Measurements from ENCODE around the gene CLEC4F.
A peak's percentile ranks its signal among the peaks of the same experiment; 100 is the strongest.

CLEC4F gene

DNA sequence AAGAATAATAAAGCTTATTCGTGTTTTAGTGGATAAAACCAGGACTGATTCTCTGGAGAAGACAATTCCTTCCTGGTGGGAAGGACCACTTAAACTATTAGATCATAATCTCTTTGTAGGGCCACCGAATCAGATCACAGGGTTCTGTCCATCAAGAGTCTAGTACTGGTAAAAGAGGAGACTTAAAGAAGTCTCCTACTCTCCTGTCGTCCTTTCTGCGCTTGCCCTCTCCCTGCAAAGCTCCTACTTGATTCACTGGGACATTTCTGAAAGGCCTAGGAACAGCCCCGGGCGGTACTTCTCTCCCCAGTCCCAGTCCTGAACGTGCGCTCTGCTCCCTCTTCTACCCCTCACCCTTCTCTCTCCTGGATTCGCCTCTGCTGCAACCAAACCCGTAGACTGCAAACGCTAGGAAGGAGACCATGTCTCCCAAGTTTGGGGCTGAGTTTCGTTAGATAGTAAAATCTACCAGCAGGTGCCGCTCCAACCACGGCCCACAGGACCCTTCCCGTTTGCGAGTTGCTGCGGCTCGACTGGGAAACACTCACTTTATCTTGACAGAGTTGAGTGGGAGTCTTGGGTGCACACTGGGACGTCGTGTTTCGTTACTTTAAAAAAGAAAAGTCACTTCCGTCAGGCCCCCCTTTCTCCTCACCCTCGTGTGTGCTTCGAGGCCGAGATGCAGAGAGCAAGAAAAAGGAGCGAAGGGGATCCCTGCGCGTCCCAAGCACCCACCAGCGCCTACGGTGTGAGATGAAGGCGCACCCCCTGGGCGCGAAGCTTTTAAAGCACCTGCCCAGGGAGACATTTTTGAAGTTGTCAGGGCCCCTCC is 30.9 kb downstream of the CLEC4F start:
- H3K79me1 ChIP-seq (replicated peaks; ENCODE audit: low read length, poor library complexity, severe bottlenecking), result no peaks in the 10 kb centered on the region
- WGBS, result 10% methylated on average over 28 of the region's 33 CpGs

DNA sequence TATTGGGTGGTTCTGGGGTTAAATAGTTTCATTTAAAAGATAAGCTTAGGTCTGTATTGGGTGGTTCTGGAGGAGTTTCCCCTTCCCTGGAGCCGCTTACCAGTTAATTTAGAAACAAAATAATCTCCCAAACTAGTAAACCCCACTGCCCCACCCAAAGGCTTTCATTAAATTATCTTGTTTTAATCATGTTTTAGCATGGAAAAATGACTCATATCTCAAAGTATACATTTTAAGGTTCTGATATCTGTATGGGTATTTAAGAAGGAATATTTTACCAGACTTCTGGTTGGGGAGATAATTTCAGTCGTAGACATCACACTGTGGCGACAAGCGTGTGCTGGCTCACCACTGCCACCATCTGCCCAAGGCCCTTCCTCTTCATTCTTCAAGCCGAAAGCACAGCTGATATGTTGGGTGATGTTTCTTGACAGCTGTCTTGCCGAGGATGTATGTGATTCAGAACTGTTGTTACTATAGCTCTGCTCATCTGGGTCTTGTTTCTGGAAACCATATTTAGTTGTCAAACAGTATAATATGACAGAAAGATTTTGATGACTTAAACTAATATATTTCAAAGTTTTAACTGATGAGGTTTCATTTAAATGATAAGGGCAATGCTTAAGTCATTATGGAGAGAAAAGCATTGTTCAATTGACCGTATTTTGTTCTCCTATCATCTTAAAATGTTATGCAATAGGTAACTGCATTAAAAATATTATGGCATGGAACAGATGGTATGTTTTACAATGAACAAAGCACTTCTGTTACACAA is 35.1 kb downstream of the CLEC4F start:
- Histone ChIP-seq H2BK5ac (ENCODE audit: low read depth, low read length, poor library complexity, severe bottlenecking) (no peak overlapping the region), H3K23ac (ENCODE audit: low read length in 2 of 2) (no peak overlapping the region), H4K91ac (ENCODE audit: low read length) (no peak overlapping the region), H3K18ac (ENCODE audit: low read depth in 1 of 2, low read length in 2 of 2) (no peak overlapping the region), H3K9ac (ENCODE audit: low read length) (no peak overlapping the region), H3K4me2 (ENCODE audit: low read length, poor library complexity, severe bottlenecking) (no peak overlapping the region), H2AK5ac (ENCODE audit: low read length, severe bottlenecking) (no peak overlapping the region), H4K8ac (ENCODE audit: low read length) (no peak overlapping the region), H3K27me3 (ENCODE audit: control insufficient read depth in 1 of 2, insufficient read depth in 1 of 2, low read length in 2 of 2) (peaks cover 39 to 45% of the 10 kb centered on the region in 2 experiments), H3K9me3 (ENCODE audit: control insufficient read depth, low read length) (no peaks in the 10 kb centered on the region), H3K4me1 (ENCODE audit: control insufficient read depth, insufficient read depth, low read depth, low read length) (peaks cover 4% of the 10 kb centered on the region), H3K4me3 (ENCODE audit: insufficient read depth in 1 of 2, low read depth in 1 of 2, low read length in 2 of 2) (no peak overlapping the region), H2BK12ac (ENCODE audit: low read length in 2 of 2) (no peak overlapping the region), H3K14ac (ENCODE audit: low read length in 2 of 2) (no peak overlapping the region), H3K27ac (ENCODE audit: low read length, poor library complexity, severe bottlenecking) (no peak overlapping the region), H3K4ac (ENCODE audit: low read depth in 1 of 2, low read length in 2 of 2) (no peak overlapping the region), H2BK15ac (ENCODE audit: low read depth, poor library complexity, severe bottlenecking) (no peak overlapping the region), H3K79me1 (replicated peaks; ENCODE audit: low read length, poor library complexity, severe bottlenecking) (no peaks in the 10 kb centered on the region), H2BK120ac (ENCODE audit: low read depth, low read length) (no peak overlapping the region), H2AFZ (ENCODE audit: low read depth, low read length) (no peak overlapping the region), H3K36me3 (ENCODE audit: control insufficient read depth in 1 of 2, insufficient read depth in 2 of 2, low read depth in 1 of 2, low read length in 2 of 2) (no peaks in the 10 kb centered on the region)
- WGBS, result 10% methylated on average over 2 of the region's 7 CpGs
- DNase-seq, result no peak

More for the DNA sequence above, 30.9 kb downstream of the CLEC4F start:
- H3K4me1 ChIP-seq (ENCODE audit: control insufficient read depth, insufficient read depth, low read depth, low read length), result peaks cover 6% of the 10 kb centered on the region
- no peak overlapping the region for H3K9ac ChIP-seq (ENCODE audit: low read length)
- no peaks in the 10 kb centered on the region for H3K9me3 ChIP-seq (ENCODE audit: control insufficient read depth, low read length)
- no peak overlapping the region for H2AK5ac ChIP-seq (ENCODE audit: low read length, severe bottlenecking)
- no peak overlapping the region for H3K14ac ChIP-seq (ENCODE audit: low read length in 2 of 2)
- H3K36me3 ChIP-seq (ENCODE audit: control insufficient read depth in 1 of 2, insufficient read depth in 2 of 2, low read depth in 1 of 2, low read length in 2 of 2), result no peaks in the 10 kb centered on the region
- H3K4ac ChIP-seq (ENCODE audit: low read depth in 1 of 2, low read length in 2 of 2), result no peak overlapping the region
- H4K91ac ChIP-seq (ENCODE audit: low read length), result no peak overlapping the region
- H3K27me3 ChIP-seq (ENCODE audit: control insufficient read depth in 1 of 2, insufficient read depth in 1 of 2, low read length in 2 of 2), result peaks cover 58 to 80% of the 10 kb centered on the region in 2 experiments
- H2BK12ac ChIP-seq (ENCODE audit: low read length in 2 of 2), result no peak overlapping the region
- H4K8ac ChIP-seq (ENCODE audit: low read length), result no peak overlapping the region
- DNase-seq, result peak; percentile 25
- peak overlapping the region in 1 of 2 experiments; percentile 63 for H3K4me3 ChIP-seq (ENCODE audit: insufficient read depth in 1 of 2, low read depth in 1 of 2, low read length in 2 of 2)
- no peak overlapping the region for H2AFZ ChIP-seq (ENCODE audit: low read depth, low read length)
- no peak overlapping the region for H2BK120ac ChIP-seq (ENCODE audit: low read depth, low read length)
- no peak overlapping the region for H3K27ac ChIP-seq (ENCODE audit: low read length, poor library complexity, severe bottlenecking)
- peak overlapping the region; percentile 8 for H3K4me2 ChIP-seq (ENCODE audit: low read length, poor library complexity, severe bottlenecking)
- H3K23ac ChIP-seq (ENCODE audit: low read length in 2 of 2), result no peak overlapping the region
- H3K18ac ChIP-seq (ENCODE audit: low read depth in 1 of 2, low read length in 2 of 2), result no peak overlapping the region
- H2BK15ac ChIP-seq (ENCODE audit: low read depth, poor library complexity, severe bottlenecking), result no peak overlapping the region
- H2BK5ac ChIP-seq (ENCODE audit: low read depth, low read length, poor library complexity, severe bottlenecking), result no peak overlapping the region

DNA sequence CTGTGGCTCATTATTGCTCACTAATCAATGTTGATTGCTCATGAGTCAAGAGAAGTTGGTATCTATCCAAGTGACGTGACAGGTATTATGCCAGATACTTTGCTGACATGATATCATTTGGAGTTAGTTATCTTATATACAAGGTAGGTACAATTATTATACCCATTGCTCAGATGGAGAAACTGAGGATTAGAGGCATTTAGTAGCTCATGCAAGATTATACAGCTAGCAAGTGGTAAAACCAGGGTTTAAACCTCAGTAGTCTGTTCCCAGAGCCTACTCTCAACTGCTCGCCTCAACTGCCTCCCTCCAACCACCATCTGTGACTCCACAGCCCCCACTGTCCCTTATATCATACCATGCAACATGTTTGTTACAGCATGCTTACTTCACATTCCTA is 36.1 kb downstream of the CLEC4F start:
- no peak overlapping the region for H4K91ac ChIP-seq (ENCODE audit: low read length)
- no peak overlapping the region for H2AK5ac ChIP-seq (ENCODE audit: low read length, severe bottlenecking)
- no peak overlapping the region for H3K9ac ChIP-seq (ENCODE audit: low read length)
- WGBS, result 88% methylated on average over 1 of the region's 2 CpGs
- H3K27me3 ChIP-seq (ENCODE audit: control insufficient read depth in 1 of 2, insufficient read depth in 1 of 2, low read length in 2 of 2), result peaks cover 35 to 38% of the 10 kb centered on the region in 2 experiments
- H3K36me3 ChIP-seq (ENCODE audit: control insufficient read depth in 1 of 2, insufficient read depth in 2 of 2, low read depth in 1 of 2, low read length in 2 of 2), result no peaks in the 10 kb centered on the region
- H2AFZ ChIP-seq (ENCODE audit: low read depth, low read length), result no peak overlapping the region
- H2BK15ac ChIP-seq (ENCODE audit: low read depth, poor library complexity, severe bottlenecking), result no peak overlapping the region
- no peak overlapping the region for H3K14ac ChIP-seq (ENCODE audit: low read length in 2 of 2)
- no peaks in the 10 kb centered on the region for H3K9me3 ChIP-seq (ENCODE audit: control insufficient read depth, low read length)
- DNase-seq, result no peak
- H3K79me1 ChIP-seq (replicated peaks; ENCODE audit: low read length, poor library complexity, severe bottlenecking), result no peaks in the 10 kb centered on the region
- H3K23ac ChIP-seq (ENCODE audit: low read length in 2 of 2), result no peak overlapping the region
- no peak overlapping the region for H3K27ac ChIP-seq (ENCODE audit: low read length, poor library complexity, severe bottlenecking)
- no peak overlapping the region for H3K4me2 ChIP-seq (ENCODE audit: low read length, poor library complexity, severe bottlenecking)
- H3K4me3 ChIP-seq (ENCODE audit: insufficient read depth in 1 of 2, low read depth in 1 of 2, low read length in 2 of 2), result no peak overlapping the region
- no peaks in the 10 kb centered on the region for H3K4me1 ChIP-seq (ENCODE audit: control insufficient read depth, insufficient read depth, low read depth, low read length)
- H2BK12ac ChIP-seq (ENCODE audit: low read length in 2 of 2), result no peak overlapping the region
- no peak overlapping the region for H3K18ac ChIP-seq (ENCODE audit: low read depth in 1 of 2, low read length in 2 of 2)
- no peak overlapping the region for H2BK120ac ChIP-seq (ENCODE audit: low read depth, low read length)
- no peak overlapping the region for H3K4ac ChIP-seq (ENCODE audit: low read depth in 1 of 2, low read length in 2 of 2)
- no peak overlapping the region for H4K8ac ChIP-seq (ENCODE audit: low read length)
- no peak overlapping the region for H2BK5ac ChIP-seq (ENCODE audit: low read depth, low read length, poor library complexity, severe bottlenecking)

DNA sequence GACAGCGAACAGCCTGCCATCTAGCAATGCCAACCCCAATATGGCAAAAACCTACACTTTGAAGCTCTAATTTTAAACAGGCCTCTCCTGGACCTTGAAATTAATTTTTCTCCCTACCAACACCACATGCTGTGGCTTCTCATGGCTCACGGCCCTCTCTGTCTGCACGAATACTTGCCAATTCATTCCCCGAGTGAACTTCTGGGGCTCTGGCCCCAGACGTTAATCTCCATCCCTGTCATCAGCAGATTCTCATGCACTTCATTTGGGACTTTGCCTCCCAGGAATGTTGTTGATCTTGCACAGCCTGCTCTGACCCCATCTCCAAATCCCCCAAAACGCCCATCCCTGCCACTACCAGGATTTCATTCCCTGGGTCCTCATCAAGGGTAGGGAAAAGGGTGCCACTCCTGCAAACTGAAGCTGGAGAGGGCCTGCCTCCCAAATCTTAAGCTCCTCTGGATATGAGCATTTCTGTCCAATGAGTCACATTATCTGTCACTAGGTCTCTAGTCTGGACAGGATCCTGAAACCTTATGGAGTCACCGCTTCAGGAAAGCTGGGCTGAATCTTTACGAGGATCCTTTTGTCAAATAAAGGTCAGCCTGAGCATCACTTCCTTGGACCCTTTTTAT is 40.4 kb downstream of the CLEC4F start:
- 75% methylated on average over 8 of the region's 8 CpGs for WGBS
- no peak overlapping the region for H2BK5ac ChIP-seq (ENCODE audit: low read depth, low read length, poor library complexity, severe bottlenecking)
- no peak overlapping the region for H3K18ac ChIP-seq (ENCODE audit: low read depth in 1 of 2, low read length in 2 of 2)
- H2AK5ac ChIP-seq (ENCODE audit: low read length, severe bottlenecking), result no peak overlapping the region
- H2BK12ac ChIP-seq (ENCODE audit: low read length in 2 of 2), result no peak overlapping the region
- no peaks in the 10 kb centered on the region for H3K79me1 ChIP-seq (replicated peaks; ENCODE audit: low read length, poor library complexity, severe bottlenecking)
- no peak overlapping the region for H2BK120ac ChIP-seq (ENCODE audit: low read depth, low read length)
- no peak overlapping the region for H3K4ac ChIP-seq (ENCODE audit: low read depth in 1 of 2, low read length in 2 of 2)
- H3K27ac ChIP-seq (ENCODE audit: low read length, poor library complexity, severe bottlenecking), result no peak overlapping the region
- H3K27me3 ChIP-seq (ENCODE audit: control insufficient read depth in 1 of 2, insufficient read depth in 1 of 2, low read length in 2 of 2), result peaks cover 17 to 20% of the 10 kb centered on the region in 2 experiments
- no peak overlapping the region for H3K9ac ChIP-seq (ENCODE audit: low read length)
- no peak overlapping the region for H3K14ac ChIP-seq (ENCODE audit: low read length in 2 of 2)
- no peak overlapping the region for H2AFZ ChIP-seq (ENCODE audit: low read depth, low read length)
- no peaks in the 10 kb centered on the region for H3K36me3 ChIP-seq (ENCODE audit: control insufficient read depth in 1 of 2, insufficient read depth in 2 of 2, low read depth in 1 of 2, low read length in 2 of 2)
- H4K91ac ChIP-seq (ENCODE audit: low read length), result no peak overlapping the region
- H3K9me3 ChIP-seq (ENCODE audit: control insufficient read depth, low read length), result peaks cover 4% of the 10 kb centered on the region
- no peak overlapping the region for H3K23ac ChIP-seq (ENCODE audit: low read length in 2 of 2)
- no peak for DNase-seq
- H3K4me3 ChIP-seq (ENCODE audit: insufficient read depth in 1 of 2, low read depth in 1 of 2, low read length in 2 of 2), result no peak overlapping the region
- H4K8ac ChIP-seq (ENCODE audit: low read length), result no peak overlapping the region
- no peak overlapping the region for H2BK15ac ChIP-seq (ENCODE audit: low read depth, poor library complexity, severe bottlenecking)
- no peak overlapping the region for H3K4me2 ChIP-seq (ENCODE audit: low read length, poor library complexity, severe bottlenecking)
- H3K4me1 ChIP-seq (ENCODE audit: control insufficient read depth, insufficient read depth, low read depth, low read length), result no peaks in the 10 kb centered on the region
